ENCODE measurements around the gene INTS2. TPM values are rescaled to one million over a fixed set of nuclear protein-coding genes. Genes with fewer than 3 reads are reported as not detected.

INTS2 gene
- total RNA-seq, 1 donor from 2014 or later, result 12.7 TPM

DNA sequence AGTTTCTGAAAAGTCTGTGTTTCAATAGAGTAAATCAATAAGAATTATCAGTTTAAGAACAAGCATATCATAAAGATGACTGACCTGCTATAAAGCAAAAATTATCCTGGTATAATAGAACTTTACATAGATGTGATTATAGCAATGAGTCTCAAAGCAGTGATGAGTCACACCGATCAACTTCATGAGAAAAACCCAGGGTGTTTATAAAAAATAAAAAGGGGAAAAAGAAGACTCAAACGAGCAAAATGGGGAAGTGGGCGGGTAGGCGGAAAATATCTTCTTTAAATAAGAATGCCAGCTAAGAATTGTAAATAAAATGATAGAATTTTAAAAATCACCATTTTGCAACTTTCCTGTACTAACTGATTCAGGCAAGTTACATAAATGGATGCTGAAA, 111.2 kb downstream of the INTS2 start:
- no peaks in the 10 kb centered on the region for H3K4me1 ChIP-seq
- no peak for ATAC-seq
- no peaks in the 10 kb centered on the region for H3K9me3 ChIP-seq
- intact Hi-C loops (cut with DNase I), result no loop called here
- no peak for DNase-seq
- no peaks in the 10 kb centered on the region for H3K36me3 ChIP-seq
- TF ChIP-seq, protein P1, sequence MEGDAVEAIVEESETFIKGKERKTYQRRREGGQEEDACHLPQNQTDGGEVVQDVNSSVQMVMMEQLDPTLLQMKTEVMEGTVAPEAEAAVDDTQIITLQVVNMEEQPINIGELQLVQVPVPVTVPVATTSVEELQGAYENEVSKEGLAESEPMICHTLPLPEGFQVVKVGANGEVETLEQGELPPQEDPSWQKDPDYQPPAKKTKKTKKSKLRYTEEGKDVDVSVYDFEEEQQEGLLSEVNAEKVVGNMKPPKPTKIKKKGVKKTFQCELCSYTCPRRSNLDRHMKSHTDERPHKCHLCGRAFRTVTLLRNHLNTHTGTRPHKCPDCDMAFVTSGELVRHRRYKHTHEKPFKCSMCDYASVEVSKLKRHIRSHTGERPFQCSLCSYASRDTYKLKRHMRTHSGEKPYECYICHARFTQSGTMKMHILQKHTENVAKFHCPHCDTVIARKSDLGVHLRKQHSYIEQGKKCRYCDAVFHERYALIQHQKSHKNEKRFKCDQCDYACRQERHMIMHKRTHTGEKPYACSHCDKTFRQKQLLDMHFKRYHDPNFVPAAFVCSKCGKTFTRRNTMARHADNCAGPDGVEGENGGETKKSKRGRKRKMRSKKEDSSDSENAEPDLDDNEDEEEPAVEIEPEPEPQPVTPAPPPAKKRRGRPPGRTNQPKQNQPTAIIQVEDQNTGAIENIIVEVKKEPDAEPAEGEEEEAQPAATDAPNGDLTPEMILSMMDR (IDR thresholded peaks at IDR 0.05), result no peak
- no peaks in the 10 kb centered on the region for H3K27me3 ChIP-seq (ENCODE audit: low read depth)
- no peak overlapping the region for H3K27ac ChIP-seq
- no peak overlapping the region for H3K4me3 ChIP-seq

DNA sequence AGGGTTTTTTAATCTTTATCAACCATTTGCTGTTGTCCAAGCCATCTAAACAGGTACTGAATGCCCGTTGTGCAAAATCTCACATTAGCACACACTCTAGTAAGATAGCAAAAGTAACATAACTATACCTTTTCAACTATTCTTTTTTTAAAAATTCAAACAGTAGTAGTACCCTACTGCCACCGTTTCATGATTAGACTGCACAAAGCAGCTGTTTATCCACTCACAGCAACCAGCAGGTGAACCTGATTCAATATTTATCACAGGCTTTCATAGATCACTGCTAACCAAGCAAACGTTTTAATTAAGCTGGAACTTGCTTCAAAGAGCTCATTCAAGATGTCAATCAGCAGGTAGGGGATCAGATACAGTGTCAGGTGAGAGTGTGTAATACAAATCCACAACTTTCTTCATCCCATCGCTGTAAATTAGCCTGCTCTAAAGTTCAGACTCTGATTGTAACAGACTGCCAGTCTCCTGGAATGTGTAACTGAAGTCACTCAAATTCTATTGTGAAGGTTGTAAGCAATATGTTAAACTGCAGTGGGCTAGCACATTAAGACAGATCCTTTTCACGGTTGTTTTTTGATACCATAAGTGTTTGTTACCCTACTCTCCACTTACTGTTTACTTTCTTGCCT, 111.8 kb downstream of the INTS2 start:
- H3K27ac ChIP-seq, result no peak overlapping the region
- no peak overlapping the region for H3K4me3 ChIP-seq
- no peaks in the 10 kb centered on the region for H3K27me3 ChIP-seq (ENCODE audit: low read depth)
- H3K4me1 ChIP-seq, result no peaks in the 10 kb centered on the region
- no peaks in the 10 kb centered on the region for H3K36me3 ChIP-seq
- intact Hi-C loops (cut with DNase I), result no loop called here
- H3K9me3 ChIP-seq, result no peaks in the 10 kb centered on the region
- ATAC-seq, result no peak
- no peak for DNase-seq
- TF ChIP-seq, protein P1 (IDR thresholded peaks at IDR 0.05), result no peak

Other genes starting within 250 kb of the INTS2 start
- gene BRIP1, start 64.5 kb downstream of the INTS2 start, total RNA-seq, result 0.83 TPM
- 67.9 TPM for gene MED13, start 137.3 kb upstream of the INTS2 start, total RNA-seq